Ammon's horn (tissue), 1 donor: Measurements from ENCODE around the gene CLDN15.
"Not testable (repeated sequence)": the region's sequence is repeated elsewhere in the genome, so short reads cannot be mapped to it uniquely, and the experiment has no call there.

Experiments used
- DNase-seq: peaks from one replicate; pipeline ENCODE4 v3.0.0-alpha.2; 2016; ENCODE audit warnings: low spot score

Gene CLDN15

GRCh38 chr7:101199522-101199921 is 38.1 kb downstream of the CLDN15 start:
- DNase-seq, result not testable (repeated sequence)

DNA sequence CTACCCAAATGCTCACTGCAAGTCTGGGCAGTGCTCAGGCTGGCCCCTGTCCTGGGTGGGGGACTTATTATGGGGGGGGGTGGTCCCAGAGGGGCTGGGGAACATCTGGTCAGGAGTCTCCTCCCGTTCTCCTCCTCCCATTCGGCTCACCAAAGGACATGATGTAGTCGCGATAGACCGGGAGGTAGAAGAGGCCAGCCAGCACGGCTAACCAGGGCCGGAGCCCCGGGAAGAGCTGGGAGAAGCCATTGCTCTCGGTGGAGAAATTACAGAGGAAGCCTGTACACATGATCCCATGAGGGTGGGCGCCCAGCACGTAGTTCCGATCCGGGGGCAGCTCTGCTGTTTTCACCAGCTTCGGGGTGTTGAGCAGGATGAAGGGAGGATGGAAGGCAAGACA is 39.1 kb downstream of the CLDN15 start:
- DNase-seq, result no peak

GRCh38 chr7:101197991-101198390 is 39.6 kb downstream of the CLDN15 start:
- no peak for DNase-seq

- DNase-seq, result no peak
These were observed 41.7 kb downstream of the CLDN15 start for GRCh38 chr7:101195884-101196283.

DNA sequence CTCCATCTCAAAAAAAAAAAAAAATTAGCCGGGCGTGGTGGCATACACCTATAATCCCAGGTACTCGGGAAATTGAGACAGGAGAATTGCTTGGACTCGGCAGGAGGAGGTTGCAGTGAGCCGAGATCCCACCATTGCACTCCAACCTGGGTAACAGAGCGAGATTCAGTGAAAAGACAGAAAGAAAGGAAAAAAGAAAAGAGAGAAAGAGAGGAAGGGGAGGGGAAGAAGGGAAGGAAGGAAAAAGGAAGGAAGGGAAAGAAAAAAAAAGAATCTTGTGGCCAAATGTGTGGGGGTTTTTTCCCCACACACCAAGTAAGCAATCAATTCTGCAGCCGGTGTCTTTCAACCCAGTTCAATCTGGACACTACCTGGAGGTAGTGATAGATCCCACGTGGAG is 48.5 kb downstream of the CLDN15 start:
- DNase-seq, result no peak

GRCh38 chr7:101186844-101187428 is 50.7 kb downstream of the CLDN15 start:
- no peak for DNase-seq

GRCh38 chr7:101186194-101186593 is 51.4 kb downstream of the CLDN15 start:
- no peak for DNase-seq

- peak; percentile 29 for DNase-seq
These were observed 52.3 kb downstream of the CLDN15 start for GRCh38 chr7:101185258-101185839.
